Bronchial epithelial cell (primary cell): ENCODE results near the gene SLC2A9. TPM values are rescaled to one million over a fixed set of nuclear protein-coding genes. Genes with fewer than 3 reads are reported as not detected.

Source experiments
- DNase-seq: peaks from one replicate; pipeline ENCODE4 v3.0.0-alpha.2; 2010; ENCODE audit warnings: low read depth
- FAIRE-seq: peaks from 2 replicates; lab custom pipeline; 2011; peaks lifted over from hg19 to GRCh38; lab: Jason Lieb, UNC
- H3K27me3 ChIP-seq: 2 replicates; pipeline ENCODE4 v1.5.1; 2011; ENCODE audit warnings: low read length; ENCODE audit not compliant: control insufficient read depth, insufficient read depth
- H3K36me3 ChIP-seq: 2 replicates; pipeline ENCODE4 v1.5.1; 2011; ENCODE audit warnings: low read length; ENCODE audit not compliant: control insufficient read depth, insufficient read depth
- H3K4me3 ChIP-seq: 2 replicates; pipeline ENCODE4 v1.5.1; 2011; ENCODE audit warnings: mild to moderate bottlenecking, low read depth, low read length, control low read depth
- total RNA-seq: library from RNA; depleted of rRNA; stranded (reverse); fragments of >200 nt; gene quantifications from 2 replicates; pipeline ENCODE4 v1.2.1, GENCODE V29; 2014
- TF ChIP-seq, protein P1 (sequence below): IDR thresholded peaks from 2 replicates; pipeline ENCODE4 v1.5.1; 2011; ENCODE audit warnings: mild to moderate bottlenecking, moderate library complexity, low read length, control low read depth, inconsistent platforms; ENCODE audit not compliant: insufficient read depth, severe bottlenecking

SLC2A9 gene
- total RNA-seq, 1 donor from 2014 or later = 29.7 TPM

DNA sequence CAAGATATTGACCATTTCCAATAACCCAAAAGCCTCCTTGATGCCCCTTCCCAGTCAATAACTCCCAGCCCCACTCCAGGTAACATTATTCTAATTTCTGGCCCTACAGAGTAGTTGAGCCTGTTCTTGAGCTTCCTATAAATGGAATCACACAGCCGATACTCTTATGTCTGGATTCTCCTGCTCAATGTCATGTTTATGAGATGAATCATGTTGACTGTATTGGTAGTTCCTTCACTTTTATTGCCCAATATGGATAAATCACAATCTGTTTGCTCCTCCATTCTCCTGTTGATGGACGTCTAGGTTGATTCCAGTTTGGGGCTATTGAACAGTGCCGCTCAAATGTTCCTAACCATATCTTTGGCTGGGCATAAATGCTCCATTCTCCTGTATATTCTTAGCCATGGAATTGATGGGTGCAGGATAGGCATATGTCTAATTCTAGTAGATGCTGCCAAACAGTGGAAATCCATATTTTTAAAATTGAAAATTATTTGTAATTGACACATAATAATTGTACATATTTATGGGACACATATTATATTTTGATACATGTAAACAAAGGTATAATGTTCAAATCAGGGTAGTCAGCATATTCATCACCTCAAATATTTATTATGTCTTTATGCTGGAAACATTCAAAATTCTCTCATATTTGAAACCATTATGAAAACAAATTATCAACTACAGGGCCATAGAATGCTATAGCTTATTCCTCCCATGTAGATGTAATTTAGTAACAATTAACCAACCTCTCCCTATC lies 40.5 kb upstream of the SLC2A9 start:
- FAIRE-seq (no peak), DNase-seq (peak; percentile 91)
- Histone ChIP-seq H3K27me3 (no peaks in the 10 kb centered on the region), H3K4me3 (no peak overlapping the region), H3K36me3 (no peaks in the 10 kb centered on the region)
- TF ChIP-seq, protein P1, sequence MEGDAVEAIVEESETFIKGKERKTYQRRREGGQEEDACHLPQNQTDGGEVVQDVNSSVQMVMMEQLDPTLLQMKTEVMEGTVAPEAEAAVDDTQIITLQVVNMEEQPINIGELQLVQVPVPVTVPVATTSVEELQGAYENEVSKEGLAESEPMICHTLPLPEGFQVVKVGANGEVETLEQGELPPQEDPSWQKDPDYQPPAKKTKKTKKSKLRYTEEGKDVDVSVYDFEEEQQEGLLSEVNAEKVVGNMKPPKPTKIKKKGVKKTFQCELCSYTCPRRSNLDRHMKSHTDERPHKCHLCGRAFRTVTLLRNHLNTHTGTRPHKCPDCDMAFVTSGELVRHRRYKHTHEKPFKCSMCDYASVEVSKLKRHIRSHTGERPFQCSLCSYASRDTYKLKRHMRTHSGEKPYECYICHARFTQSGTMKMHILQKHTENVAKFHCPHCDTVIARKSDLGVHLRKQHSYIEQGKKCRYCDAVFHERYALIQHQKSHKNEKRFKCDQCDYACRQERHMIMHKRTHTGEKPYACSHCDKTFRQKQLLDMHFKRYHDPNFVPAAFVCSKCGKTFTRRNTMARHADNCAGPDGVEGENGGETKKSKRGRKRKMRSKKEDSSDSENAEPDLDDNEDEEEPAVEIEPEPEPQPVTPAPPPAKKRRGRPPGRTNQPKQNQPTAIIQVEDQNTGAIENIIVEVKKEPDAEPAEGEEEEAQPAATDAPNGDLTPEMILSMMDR = no peak

DNA sequence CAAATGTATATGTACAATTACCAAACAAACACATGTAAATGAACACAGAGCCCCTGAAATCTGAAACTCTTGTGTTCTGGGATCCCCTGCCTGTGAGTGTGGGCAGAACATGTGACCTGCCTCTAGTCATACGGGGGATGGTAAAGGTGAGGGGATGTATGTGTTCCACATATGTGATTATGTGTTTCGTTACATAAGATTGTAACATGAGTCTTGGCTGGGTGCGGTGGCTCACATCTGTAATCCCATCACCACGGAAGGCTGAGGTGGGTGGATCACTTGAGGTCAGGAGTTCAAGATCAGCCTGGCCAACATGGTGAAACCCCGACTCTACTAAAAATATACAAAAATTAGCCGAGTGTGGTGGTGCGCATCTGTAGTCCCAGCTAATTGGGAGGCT lies 37.1 kb upstream of the SLC2A9 start:
- TF ChIP-seq, protein P1 = no peak
- Histone ChIP-seq H3K36me3 (no peaks in the 10 kb centered on the region), H3K27me3 (no peaks in the 10 kb centered on the region), H3K4me3 (no peak overlapping the region)
- FAIRE-seq (no peak), DNase-seq (no peak)

DNA sequence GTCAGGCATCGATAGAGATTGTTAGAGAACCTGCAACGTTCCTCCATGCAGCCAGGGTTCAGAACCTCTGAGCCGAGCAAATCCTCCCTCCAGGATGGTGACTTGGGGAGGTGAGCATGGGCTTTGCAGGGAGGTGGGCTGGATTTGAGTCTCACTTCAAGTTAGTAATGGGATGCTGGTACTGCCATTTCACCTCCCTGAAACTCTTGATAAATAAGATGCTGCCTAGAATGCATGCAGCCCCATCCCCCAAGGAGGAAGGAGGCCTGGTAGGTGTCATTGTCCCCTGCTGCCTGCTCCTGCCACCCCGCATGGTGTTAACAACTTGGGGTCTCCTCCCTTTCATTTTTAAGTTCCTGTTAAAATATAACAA lies 35.7 kb upstream of the SLC2A9 start:
- Histone ChIP-seq H3K36me3 (no peaks in the 10 kb centered on the region), H3K4me3 (no peak overlapping the region), H3K27me3 (no peaks in the 10 kb centered on the region)
- no peak for DNase-seq
- no peak for FAIRE-seq
- TF ChIP-seq, protein P1 = no peak

DNA sequence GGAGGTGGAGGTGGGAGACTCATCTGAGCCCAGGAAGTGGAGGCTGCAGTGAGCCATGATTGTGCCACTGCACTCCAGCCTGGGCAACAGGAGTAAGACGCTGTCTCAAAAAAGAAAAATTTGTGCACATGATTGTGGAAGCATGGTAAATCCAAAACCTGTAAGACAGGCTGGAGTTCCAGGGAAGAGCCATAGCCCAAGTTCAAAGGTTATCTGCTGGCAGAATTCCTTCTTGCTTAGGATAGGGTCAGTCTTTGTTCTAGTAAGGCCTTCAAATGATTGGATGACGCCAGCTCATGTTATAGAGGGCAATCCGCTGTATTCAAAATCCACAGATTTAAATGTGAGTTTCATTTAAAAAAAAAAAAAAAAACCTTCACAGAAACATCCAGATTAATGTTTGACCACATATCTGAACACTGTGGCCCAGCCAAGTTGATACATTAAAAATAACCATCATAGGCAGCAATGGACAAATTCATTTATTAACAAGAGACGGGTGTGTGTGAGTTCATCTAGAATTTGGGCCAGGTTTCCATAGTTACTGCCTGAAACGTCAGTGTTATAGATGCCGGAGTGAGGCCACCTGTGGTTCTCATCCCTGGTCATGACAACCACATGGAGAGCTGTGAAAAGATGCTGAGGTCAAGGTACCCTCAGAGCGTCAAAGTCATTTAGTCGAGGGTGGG lies 35.2 kb upstream of the SLC2A9 start:
- H3K27me3 ChIP-seq = no peaks in the 10 kb centered on the region
- DNase-seq (no peak), FAIRE-seq (no peak)
- TF ChIP-seq, protein P1 = no peak
- H3K4me3 ChIP-seq = no peak overlapping the region
- H3K36me3 ChIP-seq = no peaks in the 10 kb centered on the region

DNA sequence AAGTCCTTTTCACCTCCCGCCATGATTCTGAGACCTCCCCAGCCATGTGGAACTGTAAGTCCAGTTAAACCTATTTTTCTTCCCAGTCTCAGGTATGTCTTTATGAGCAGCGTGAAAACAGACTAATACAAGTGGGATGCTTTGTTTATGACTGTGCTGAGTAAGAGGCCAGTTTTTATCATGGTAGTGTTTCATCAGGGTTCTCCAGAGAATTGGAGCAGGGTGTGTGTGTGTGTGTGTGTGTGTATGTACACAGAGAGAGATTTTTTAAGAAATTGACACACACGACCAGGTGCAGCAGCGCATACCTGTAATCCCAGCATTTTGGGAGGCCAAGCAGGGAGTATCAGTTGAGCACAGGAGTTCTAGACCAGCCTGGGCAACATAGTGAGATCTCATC lies 34.6 kb upstream of the SLC2A9 start:
- DNase-seq (no peak), FAIRE-seq (no peak)
- Histone ChIP-seq H3K27me3 (no peaks in the 10 kb centered on the region), H3K36me3 (no peaks in the 10 kb centered on the region), H3K4me3 (no peak overlapping the region)
- TF ChIP-seq, protein P1 = no peak
